HL-60 (cell line): ENCODE results near the gene GRB10.

Experiments used
- DNase-seq, 2 experiments: peaks; one replicate each; pipeline ENCODE4 v3.0.0-alpha.2; 2010 to 2020; ENCODE audit warnings: low read depth in 1 of 2, low spot score in 1 of 2
- H3K27ac ChIP-seq: fragments of 250-450 bp; sonication (Bioruptor Pico); replicated peaks from 2 replicates; pipeline ENCODE4 v1.5.1; 2020; ENCODE audit warnings: mild to moderate bottlenecking, moderate library complexity
- H3K27me3 ChIP-seq: fragments of 250-450 bp; sonication (Bioruptor Pico); 2 replicates; pipeline ENCODE4 v1.5.1; 2021; ENCODE audit warnings: mild to moderate bottlenecking, moderate library complexity; ENCODE audit not compliant: insufficient read depth, poor library complexity, severe bottlenecking
- H3K4me3 ChIP-seq: replicated peaks from 2 replicates; pipeline ENCODE4 v1.5.1; 2011; ENCODE audit warnings: mild to moderate bottlenecking, control low read depth, low read length; ENCODE audit not compliant: insufficient read depth
- GABPA ChIP-seq: IDR thresholded peaks from 2 replicates; pipeline ENCODE4 v1.6.1; 2012; ENCODE audit warnings: low read depth
- POLR2AphosphoS5 ChIP-seq: IDR thresholded peaks from 2 replicates; pipeline ENCODE4 v1.6.1; 2012; ENCODE audit warnings: low read depth
- REST ChIP-seq: IDR thresholded peaks from 2 replicates; pipeline ENCODE4 v1.6.1; 2012; ENCODE audit warnings: low read depth; ENCODE audit not compliant: insufficient replicate concordance
- SPI1 ChIP-seq: IDR thresholded peaks from 2 replicates; pipeline ENCODE4 v1.6.1; 2012; ENCODE audit warnings: low read depth, mild to moderate bottlenecking, borderline replicate concordance
- TF ChIP-seq, protein P1 (sequence below): IDR thresholded peaks from one replicate; pipeline ENCODE4 v1.5.1; 2011; ENCODE audit warnings: low read length, control low read depth, inconsistent platforms; ENCODE audit not compliant: insufficient read depth

GRB10 gene

GRCh38 chr7:50658696-50659095, 124.0 kb downstream of the GRB10 start:
- no peak for TF ChIP-seq REST
- TF ChIP-seq POLR2AphosphoS5 = no peak
- DNase-seq = no peak

GRCh38 chr7:50657912-50658311, 124.8 kb downstream of the GRB10 start:
- Histone ChIP-seq H3K4me3 (no peak overlapping the region), H3K27ac (no peak overlapping the region), H3K27me3 (no peaks in the 10 kb centered on the region)
- no peak for TF ChIP-seq SPI1
- no peak for TF ChIP-seq REST
- TF ChIP-seq, protein P1, sequence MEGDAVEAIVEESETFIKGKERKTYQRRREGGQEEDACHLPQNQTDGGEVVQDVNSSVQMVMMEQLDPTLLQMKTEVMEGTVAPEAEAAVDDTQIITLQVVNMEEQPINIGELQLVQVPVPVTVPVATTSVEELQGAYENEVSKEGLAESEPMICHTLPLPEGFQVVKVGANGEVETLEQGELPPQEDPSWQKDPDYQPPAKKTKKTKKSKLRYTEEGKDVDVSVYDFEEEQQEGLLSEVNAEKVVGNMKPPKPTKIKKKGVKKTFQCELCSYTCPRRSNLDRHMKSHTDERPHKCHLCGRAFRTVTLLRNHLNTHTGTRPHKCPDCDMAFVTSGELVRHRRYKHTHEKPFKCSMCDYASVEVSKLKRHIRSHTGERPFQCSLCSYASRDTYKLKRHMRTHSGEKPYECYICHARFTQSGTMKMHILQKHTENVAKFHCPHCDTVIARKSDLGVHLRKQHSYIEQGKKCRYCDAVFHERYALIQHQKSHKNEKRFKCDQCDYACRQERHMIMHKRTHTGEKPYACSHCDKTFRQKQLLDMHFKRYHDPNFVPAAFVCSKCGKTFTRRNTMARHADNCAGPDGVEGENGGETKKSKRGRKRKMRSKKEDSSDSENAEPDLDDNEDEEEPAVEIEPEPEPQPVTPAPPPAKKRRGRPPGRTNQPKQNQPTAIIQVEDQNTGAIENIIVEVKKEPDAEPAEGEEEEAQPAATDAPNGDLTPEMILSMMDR = no peak
- no peak for TF ChIP-seq GABPA
- no peak for TF ChIP-seq POLR2AphosphoS5
- DNase-seq = no peak

More at GRCh38 chr7:50658696-50659095, 124.0 kb downstream of the GRB10 start:
- Histone ChIP-seq H3K27me3 (no peaks in the 10 kb centered on the region), H3K27ac (no peak overlapping the region), H3K4me3 (no peak overlapping the region)

- Histone ChIP-seq H3K4me3 (no peak overlapping the region), H3K27me3 (no peaks in the 10 kb centered on the region), H3K27ac (no peak overlapping the region)
- no peak for TF ChIP-seq POLR2AphosphoS5
- no peak for TF ChIP-seq SPI1
- no peak for TF ChIP-seq GABPA
- TF ChIP-seq, protein P1 = no peak
- TF ChIP-seq REST = no peak
- DNase-seq = no peak
Observed at GRCh38 chr7:50657341-50657873, 125.3 kb downstream of the GRB10 start.
